PC-9 (cell line): Measurements from ENCODE around the gene TEDC2. TPM values are rescaled to one million over a fixed set of nuclear protein-coding genes. Genes with fewer than 3 reads are reported as not detected.

Experiments
- BruUV-seq: library from RNA; stranded (reverse); fragments of 400-500 nt; replicated peaks from 2 replicates; lab custom pipeline; 2021; lab: Mats Ljungman, UMichigan
- CTCF ChIA-PET: fragments of 300-600 bp; sonication (Branson Sonifier 250); formaldehyde crosslinking; loops from one replicate; lab custom pipeline; 2022; ENCODE audit warnings: antibody characterized with exemption; lab: Charles Lee
- POLR2A ChIA-PET: fragments of 300-600 bp; sonication (Branson Sonifier 250); formaldehyde crosslinking; loops from one replicate; lab custom pipeline; 2022; ENCODE audit warnings: antibody characterized with exemption; ENCODE audit not compliant: unreplicated experiment; lab: Charles Lee
- DNase-seq, 2 experiments: peaks; one replicate each; pipeline versions ENCODE4 v3.0.0 to v3.0.0-alpha.2; 2015 to 2022; ENCODE audit warnings: mixed read lengths in 1 of 2
- H2AFZ ChIP-seq: fragments of 200-600 bp; sonication (generic); 2 replicates; pipeline ENCODE4 v1.8.1; 2017; ENCODE audit warnings: antibody characterized with exemption
- H3F3A ChIP-seq: fragments of 200-600 bp; sonication (generic); 2 replicates; pipeline ENCODE4 v1.8.1; 2017; ENCODE audit warnings: antibody characterized with exemption, mild to moderate bottlenecking, low read depth; ENCODE audit not compliant: insufficient read depth
- H3K27ac ChIP-seq: fragments of 200-600 bp; sonication (generic); 2 replicates; pipeline ENCODE4 v1.6.1; 2016; ENCODE audit warnings: mixed run types
- H3K27me3 ChIP-seq: fragments of 200-600 bp; sonication (generic); 2 replicates; pipeline ENCODE4 v1.6.1; 2016; ENCODE audit warnings: low read depth, mixed run types; ENCODE audit not compliant: insufficient read depth
- H3K36me3 ChIP-seq: fragments of 200-600 bp; sonication (generic); 2 replicates; pipeline ENCODE4 v1.6.1; 2016; ENCODE audit warnings: low read depth, mixed run types
- H3K4me1 ChIP-seq: fragments of 200-600 bp; sonication (generic); replicated peaks from 2 replicates; pipeline ENCODE4 v1.6.1; 2016; ENCODE audit warnings: mixed run types; ENCODE audit not compliant: insufficient read depth
- H3K4me2 ChIP-seq: fragments of 200-600 bp; sonication (generic); 2 replicates; pipeline ENCODE4 v1.6.1; 2017; ENCODE audit warnings: mixed run types
- H3K4me3 ChIP-seq: fragments of 200-600 bp; sonication (generic); 2 replicates; pipeline ENCODE4 v1.6.1; 2016; ENCODE audit warnings: mixed run types
- H3K79me2 ChIP-seq: fragments of 200-600 bp; sonication (generic); 2 replicates; pipeline ENCODE4 v1.6.1; 2017; ENCODE audit warnings: low read depth, mixed run types
- H3K9me2 ChIP-seq: fragments of 200-600 bp; sonication (generic); 2 replicates; pipeline ENCODE4 v1.8.1; 2017; ENCODE audit warnings: mild to moderate bottlenecking; ENCODE audit not compliant: insufficient read depth
- H3K9me3 ChIP-seq: fragments of 200-600 bp; sonication (generic); 2 replicates; pipeline ENCODE4 v1.8.1; 2016; ENCODE audit warnings: low read depth; ENCODE audit not compliant: insufficient read depth
- H4K20me1 ChIP-seq: fragments of 200-600 bp; sonication (generic); 2 replicates; pipeline ENCODE4 v1.8.1; 2017; ENCODE audit not compliant: insufficient read depth
- EZH2 ChIP-seq: fragments of 200-600 bp; sonication (generic); IDR thresholded peaks from 2 replicates; pipeline ENCODE4 v1.8.0; 2017; ENCODE audit warnings: antibody characterized with exemption, low read depth
- intact Hi-C: fragments of 100-400 bp; cut with micrococcal nuclease; formaldehyde crosslinking; loops from one replicate; pipeline ENCODE4 v1.10.0; 2022; ENCODE audit not compliant: unreplicated experiment
- total RNA-seq: library from RNA; stranded (reverse); gene quantifications from 2 replicates; pipeline ENCODE4 v1.2.3, GENCODE V29; 2021
- TF ChIP-seq, protein P1 (sequence below): fragments of 200-600 bp; sonication (generic); conservative IDR thresholded peaks from 2 replicates; pipeline ENCODE4 v1.6.1; 2017; ENCODE audit warnings: mixed run types, antibody characterized with exemption, mild to moderate bottlenecking, moderate library complexity

TEDC2 gene
- total RNA-seq, 1 experiment from 2014 or later, result 26.3 TPM

- BruUV-seq, result no TSS peak
- intact Hi-C loops, result no loop called here
- TF ChIP-seq, protein P1, sequence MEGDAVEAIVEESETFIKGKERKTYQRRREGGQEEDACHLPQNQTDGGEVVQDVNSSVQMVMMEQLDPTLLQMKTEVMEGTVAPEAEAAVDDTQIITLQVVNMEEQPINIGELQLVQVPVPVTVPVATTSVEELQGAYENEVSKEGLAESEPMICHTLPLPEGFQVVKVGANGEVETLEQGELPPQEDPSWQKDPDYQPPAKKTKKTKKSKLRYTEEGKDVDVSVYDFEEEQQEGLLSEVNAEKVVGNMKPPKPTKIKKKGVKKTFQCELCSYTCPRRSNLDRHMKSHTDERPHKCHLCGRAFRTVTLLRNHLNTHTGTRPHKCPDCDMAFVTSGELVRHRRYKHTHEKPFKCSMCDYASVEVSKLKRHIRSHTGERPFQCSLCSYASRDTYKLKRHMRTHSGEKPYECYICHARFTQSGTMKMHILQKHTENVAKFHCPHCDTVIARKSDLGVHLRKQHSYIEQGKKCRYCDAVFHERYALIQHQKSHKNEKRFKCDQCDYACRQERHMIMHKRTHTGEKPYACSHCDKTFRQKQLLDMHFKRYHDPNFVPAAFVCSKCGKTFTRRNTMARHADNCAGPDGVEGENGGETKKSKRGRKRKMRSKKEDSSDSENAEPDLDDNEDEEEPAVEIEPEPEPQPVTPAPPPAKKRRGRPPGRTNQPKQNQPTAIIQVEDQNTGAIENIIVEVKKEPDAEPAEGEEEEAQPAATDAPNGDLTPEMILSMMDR, result no peak
- TF ChIP-seq EZH2, result no peak
- Histone ChIP-seq H3K36me3 (no peaks in the 10 kb centered on the region), H3K9me3 (no peaks in the 10 kb centered on the region), H3K79me2 (peaks cover 13% of the 10 kb centered on the region), H3K4me3 (peak within 1 kb of the TSS; percentile 98), H3F3A (peaks cover 23% of the 10 kb centered on the region; the same call in 1 of the 2 replicates), H3K27ac (peak within 1 kb of the TSS; percentile 34; the same call in 1 of the 2 replicates), H3K4me1 (peaks cover 13% of the 10 kb centered on the region; the same call in 1 of the 2 replicates), H3K4me2 (peak within 1 kb of the TSS; percentile 97), H3K9me2 (no peaks in the 10 kb centered on the region), H3K27me3 (no peaks in the 10 kb centered on the region), H4K20me1 (peaks cover 14% of the 10 kb centered on the region), H2AFZ (peak within 1 kb of the TSS; percentile 97)
- POLR2A ChIA-PET, result interaction anchor here (0.9 kb wide), 1 partner anchor 260 kb away, joined by 3 read pairs; the partner anchor contains the start of gene PGP
- CTCF ChIA-PET, result interaction anchor here (0.6 kb wide), 1 partner anchor 16 kb away, joined by 4 read pairs; no protein-coding TSS in a partner anchor
- DNase-seq, result peak; percentile 46 to 93
Measured at GRCh38 chr16:2474877-2475412, 15.0 kb downstream of the TEDC2 start, which contains the start of gene TBC1D24. Gene TBC1D24 (plus strand): TSS chr16:2475127. CDS start chr16:2496149, 21,022 bp downstream.

DNA sequence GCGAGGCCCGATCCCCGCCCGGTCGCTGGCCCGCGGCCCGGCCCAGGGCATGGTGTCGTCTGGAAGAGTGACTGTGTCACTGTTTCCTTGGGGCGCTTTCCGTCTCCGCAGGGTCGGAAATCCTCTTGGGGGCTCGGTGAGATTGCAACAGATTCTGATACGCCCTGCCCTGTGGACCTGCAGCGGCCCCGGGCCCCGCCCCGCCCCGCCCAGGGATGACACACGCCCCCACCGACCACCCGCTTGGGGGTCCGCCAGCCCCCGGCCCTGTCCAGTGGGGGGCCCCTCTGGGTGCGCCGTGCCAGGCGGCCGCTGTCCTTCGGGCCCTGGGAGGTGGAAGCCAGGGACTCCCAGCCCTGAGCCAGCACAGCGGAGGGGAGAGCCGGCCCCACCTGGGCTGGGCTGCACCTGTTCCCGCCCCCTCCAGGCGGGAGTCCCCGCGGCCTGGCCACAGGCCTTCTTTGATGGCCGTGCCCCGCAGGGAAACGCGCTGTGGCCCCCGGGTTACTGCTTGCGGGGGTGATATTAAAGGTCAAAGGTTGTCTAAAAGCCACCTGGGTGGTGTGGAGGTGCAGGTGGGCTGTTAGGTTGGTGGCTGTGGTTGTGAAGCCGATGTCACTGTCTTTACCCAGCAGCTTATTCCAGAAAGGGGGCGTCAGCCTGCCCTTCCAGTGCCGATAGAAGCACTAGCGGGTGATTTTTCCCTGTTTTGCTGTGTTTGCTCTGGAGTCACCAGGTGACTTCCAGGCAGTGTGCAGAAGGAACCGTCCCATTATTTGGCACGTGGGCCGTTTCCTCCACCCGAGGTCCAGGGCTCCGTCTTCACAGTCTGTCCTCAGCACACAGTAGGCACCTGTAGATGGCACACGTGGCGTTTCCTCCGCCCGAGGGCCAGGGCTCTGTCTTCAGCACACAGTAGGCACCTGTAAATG, 15.8 kb downstream of the TEDC2 start:
- H3K4me2 ChIP-seq, result peak overlapping the region; percentile 78
- no peak for TF ChIP-seq EZH2
- TF ChIP-seq, protein P1, result no peak
- BruUV-seq, result no TSS peak
- intact Hi-C loops, result no loop called here
- no peaks in the 10 kb centered on the region for H3K36me3 ChIP-seq
- H2AFZ ChIP-seq, result 0 out of 2 replicates have a peak overlapping the region, but pooled peaks have one; percentile 40
- H4K20me1 ChIP-seq, result peaks cover 13% of the 10 kb centered on the region; the same call in 1 of the 2 replicates
- H3K4me1 ChIP-seq, result peaks cover 13% of the 10 kb centered on the region; the same call in 1 of the 2 replicates
- ChIA-PET CTCF (no interaction called here), POLR2A (interaction anchor here (0.9 kb wide), 1 partner anchor 261 kb away, joined by 3 read pairs; the partner anchor contains the start of gene PGP)
- no peaks in the 10 kb centered on the region for H3K9me2 ChIP-seq
- no peak overlapping the region for H3K27ac ChIP-seq
- DNase-seq, result peak in 1 of 2 experiments; percentile 65
- peaks cover 17% of the 10 kb centered on the region; the same call in 1 of the 2 replicates for H3F3A ChIP-seq
- peak overlapping the region; percentile 62 for H3K4me3 ChIP-seq
- H3K27me3 ChIP-seq, result no peaks in the 10 kb centered on the region
- peaks cover 13% of the 10 kb centered on the region for H3K79me2 ChIP-seq
- H3K9me3 ChIP-seq, result no peaks in the 10 kb centered on the region

DNA sequence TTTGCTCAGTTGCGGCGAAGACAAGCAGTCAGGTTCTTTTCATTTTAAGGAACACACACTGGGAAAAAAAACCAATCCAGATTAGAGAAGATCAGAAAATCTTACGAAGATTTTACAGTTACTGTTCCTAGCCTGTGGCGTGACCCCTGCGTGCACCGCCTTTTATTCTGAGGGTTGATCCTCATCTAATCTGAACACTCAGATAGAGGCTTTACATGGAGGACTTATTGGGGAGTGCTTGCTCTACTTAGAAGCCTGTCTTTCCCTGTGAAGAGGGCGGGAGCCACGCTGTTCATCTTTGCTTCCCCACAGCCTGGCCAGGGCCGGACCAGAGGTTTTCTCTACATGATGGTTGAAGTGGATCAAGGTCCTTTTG, 16.4 kb downstream of the TEDC2 start:
- no peak for TF ChIP-seq EZH2
- TF ChIP-seq, protein P1, result no peak
- Histone ChIP-seq H3K4me2 (peak overlapping the region; percentile 78), H3K4me3 (peak overlapping the region; percentile 62; the same call in 1 of the 2 replicates), H3K27me3 (no peaks in the 10 kb centered on the region), H3K9me3 (no peaks in the 10 kb centered on the region), H3F3A (peaks cover 17% of the 10 kb centered on the region; the same call in 1 of the 2 replicates), H3K9me2 (no peaks in the 10 kb centered on the region), H3K79me2 (peaks cover 13% of the 10 kb centered on the region), H3K36me3 (no peaks in the 10 kb centered on the region), H3K27ac (no peak overlapping the region), H2AFZ (no peak overlapping the region), H3K4me1 (peaks cover 13% of the 10 kb centered on the region; the same call in 1 of the 2 replicates), H4K20me1 (peaks cover 13% of the 10 kb centered on the region; the same call in 1 of the 2 replicates)
- POLR2A ChIA-PET, result no interaction called here
- intact Hi-C loops, result no loop called here
- DNase-seq, result no peak
- TSS peak; percentile 33 for BruUV-seq
- CTCF ChIA-PET, result no interaction called here
